IPS DF 19.7 (cell line): ENCODE results near the gene LAMC3.

Experiments used
- DNase-seq: peaks from one replicate; pipeline ENCODE4 v3.0.0-alpha.2; 2013; ENCODE audit warnings: low read depth, low spot score

Gene LAMC3

GRCh38 chr9:131076347-131077195 is 67.6 kb downstream of the LAMC3 start:
- no peak for DNase-seq

GRCh38 chr9:131078427-131079366 is 69.7 kb downstream of the LAMC3 start:
- no peak for DNase-seq

GRCh38 chr9:131080589-131080988 is 71.6 kb downstream of the LAMC3 start:
- no peak for DNase-seq

- DNase-seq, result no peak
Measured at GRCh38 chr9:131081868-131082267, 72.9 kb downstream of the LAMC3 start.

DNA sequence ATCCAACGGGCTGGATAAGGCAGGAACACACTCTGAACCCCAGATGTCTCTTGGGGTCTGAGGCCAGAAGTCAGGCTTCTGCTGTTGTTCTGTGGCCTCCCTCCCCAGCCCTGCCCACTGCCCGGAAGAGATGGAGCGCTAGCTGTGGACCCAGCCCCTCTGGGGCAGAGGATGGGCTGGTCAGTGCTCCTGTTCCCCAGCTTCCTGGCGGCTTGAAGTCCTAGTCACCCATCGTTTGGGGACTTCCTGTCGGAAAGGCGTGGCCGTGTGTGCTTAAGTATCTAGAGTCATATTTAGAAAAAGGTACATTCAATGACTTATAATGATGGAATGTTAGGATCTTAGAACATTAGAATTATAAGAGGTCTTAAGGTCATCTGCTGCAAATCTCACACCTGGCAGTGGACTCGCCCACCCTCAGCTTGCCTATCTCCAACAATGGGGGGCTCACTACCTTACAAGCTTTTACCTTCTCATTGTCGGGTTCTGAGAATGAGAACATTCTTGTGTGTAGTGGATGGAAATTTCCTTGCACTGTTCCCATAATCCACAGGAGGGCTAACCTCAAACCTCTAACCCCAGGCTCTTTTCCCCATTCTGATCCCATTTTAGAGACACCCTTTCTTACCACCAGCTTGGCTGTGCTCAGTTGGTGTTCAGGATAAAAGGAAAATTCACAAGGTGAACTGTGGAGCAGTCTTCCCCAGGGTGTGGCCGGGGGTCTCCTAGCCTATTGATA is 74.0 kb downstream of the LAMC3 start:
- no peak for DNase-seq

DNA sequence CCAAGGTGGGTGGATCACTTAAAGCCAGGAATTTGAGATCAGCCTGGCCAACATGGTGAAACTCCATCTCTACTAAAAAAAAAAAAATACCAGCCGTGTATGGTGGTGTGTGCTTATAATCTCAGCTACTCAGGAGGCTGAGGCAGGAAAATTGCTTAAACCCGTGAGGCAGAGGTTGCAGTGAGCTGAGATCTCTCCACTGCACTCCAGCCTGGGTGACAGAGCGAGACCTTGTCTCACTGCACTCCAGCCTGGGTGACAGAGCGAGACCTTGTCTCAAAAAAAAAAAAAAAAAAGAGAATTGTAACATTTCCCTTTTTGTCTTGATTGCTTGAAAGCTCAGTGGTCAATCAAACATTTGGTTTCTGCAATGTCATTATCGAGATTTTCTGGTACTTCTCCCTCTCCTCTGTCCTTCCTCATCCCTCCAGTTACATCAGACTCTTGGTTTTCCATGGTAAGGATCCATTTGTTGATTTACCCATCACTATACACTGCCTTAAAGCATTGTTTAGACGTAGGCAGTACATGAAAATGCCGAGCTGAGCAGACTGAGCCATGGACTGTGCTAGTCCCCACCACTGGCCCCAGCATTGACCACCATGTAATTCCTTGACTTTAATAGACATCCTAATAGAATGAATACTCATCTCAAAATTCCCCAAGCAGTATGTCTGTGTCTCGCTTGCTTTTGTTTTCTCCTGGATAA is 75.8 kb downstream of the LAMC3 start:
- no peak for DNase-seq

- DNase-seq, result no peak
Measured at GRCh38 chr9:131085370-131086122, 76.6 kb downstream of the LAMC3 start.

GRCh38 chr9:131087354-131087893 is 78.5 kb downstream of the LAMC3 start:
- DNase-seq, result no peak

DNA sequence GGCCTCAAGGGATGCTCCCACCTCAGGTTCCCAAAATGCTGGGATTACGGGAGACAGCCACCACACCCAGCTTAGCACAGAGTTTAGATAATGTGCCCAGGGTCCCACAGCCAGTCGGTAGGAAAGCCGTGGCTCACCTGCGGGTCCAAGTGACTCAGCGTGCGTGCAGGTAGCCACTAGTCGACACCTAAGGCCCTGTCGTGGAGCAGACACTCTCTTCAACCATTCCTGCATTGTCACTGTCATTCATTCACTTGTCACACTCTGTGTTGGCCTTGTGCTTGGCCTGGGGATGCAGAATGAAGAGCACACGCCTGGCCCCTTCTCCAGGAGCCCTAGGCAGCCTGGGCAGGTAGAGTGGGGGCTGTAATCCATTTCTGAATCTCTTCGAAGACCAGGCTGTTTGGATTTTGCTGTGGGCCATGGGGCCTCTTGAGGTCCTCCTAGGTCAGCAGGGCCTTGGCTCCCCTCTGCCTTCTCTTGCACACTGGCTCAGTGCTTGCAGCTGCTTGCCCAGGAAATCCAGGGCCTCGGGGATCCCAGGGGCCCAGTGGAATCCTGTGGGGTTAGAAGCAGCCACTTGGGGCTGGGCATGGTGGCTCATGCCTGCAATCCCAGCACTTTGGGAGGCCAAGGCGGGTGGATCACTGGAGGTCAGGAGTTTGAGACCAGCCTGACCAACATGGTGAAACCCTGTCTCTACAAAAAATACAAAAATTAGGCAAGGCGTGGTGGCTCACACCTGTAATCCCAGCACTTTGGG is 81.2 kb downstream of the LAMC3 start:
- DNase-seq, result no peak

DNA sequence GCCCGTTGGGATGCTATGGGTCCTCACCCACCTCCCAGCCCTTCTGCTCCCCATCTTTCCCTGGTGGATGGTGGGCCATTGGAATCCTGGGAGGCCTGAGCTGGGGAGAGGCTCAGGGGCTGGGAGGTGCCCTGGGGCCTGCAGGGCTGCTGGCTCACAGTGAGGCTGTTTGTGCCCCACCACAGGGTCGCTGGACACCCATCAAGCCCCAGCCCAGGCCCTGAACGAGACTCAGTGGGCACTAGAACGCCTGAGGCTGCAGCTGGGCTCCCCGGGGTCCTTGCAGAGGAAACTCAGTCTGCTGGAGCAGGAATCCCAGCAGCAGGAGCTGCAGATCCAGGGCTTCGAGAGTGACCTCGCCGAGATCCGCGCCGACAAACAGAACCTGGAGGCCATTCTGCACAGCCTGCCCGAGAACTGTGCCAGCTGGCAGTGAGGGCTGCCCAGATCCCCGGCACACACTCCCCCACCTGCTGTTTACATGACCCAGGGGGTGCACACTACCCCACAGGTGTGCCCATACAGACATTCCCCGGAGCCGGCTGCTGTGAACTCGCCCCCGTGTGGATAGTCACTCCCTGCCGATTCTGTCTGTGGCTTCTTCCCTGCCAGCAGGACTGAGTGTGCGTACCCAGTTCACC is 82.5 kb downstream of the LAMC3 start:
- DNase-seq, result no peak

DNA sequence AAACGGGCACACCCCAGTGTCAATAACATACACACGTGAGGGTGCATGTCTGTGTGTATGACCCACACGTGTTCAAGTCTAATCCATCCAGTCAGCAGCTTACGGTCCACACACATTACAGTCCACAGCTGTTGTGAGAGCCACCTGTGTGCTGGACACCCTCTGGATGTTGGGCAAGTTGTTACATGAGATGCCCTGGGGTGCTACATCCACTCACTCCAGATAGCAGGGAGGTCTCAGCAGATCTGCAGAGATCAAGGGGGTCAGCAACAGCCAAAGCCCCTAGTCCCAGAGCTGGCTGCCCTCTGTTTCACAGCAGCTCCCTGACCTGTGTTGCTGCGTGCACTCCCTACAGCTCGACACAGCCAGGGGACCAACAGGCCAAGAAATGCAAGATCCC is 83.1 kb downstream of the LAMC3 start:
- DNase-seq, result no peak

- DNase-seq, result no peak
Measured at GRCh38 chr9:131092548-131093440, 83.8 kb downstream of the LAMC3 start.

GRCh38 chr9:131094015-131094414 is 85.0 kb downstream of the LAMC3 start:
- DNase-seq, result no peak

DNA sequence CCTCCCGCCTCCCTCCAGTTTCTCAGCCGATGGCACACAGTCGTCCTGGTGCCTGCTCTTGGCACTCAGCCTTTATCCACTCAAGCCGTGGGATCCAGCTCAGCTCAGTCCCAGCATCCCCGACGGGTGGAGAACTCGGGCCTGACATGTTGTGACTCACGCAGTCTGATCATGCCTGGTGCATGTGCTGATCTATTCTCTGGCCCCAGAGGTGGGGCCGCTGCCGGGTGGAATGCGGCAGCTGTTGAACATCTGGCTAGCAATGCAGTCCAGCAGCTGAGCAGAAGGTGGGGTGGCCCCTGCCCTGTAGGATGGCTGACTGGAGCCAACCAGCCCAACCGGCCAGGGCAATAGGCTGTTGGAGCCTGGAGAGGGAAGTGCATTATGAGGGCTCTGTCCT is 85.6 kb downstream of the LAMC3 start:
- DNase-seq, result no peak

DNA sequence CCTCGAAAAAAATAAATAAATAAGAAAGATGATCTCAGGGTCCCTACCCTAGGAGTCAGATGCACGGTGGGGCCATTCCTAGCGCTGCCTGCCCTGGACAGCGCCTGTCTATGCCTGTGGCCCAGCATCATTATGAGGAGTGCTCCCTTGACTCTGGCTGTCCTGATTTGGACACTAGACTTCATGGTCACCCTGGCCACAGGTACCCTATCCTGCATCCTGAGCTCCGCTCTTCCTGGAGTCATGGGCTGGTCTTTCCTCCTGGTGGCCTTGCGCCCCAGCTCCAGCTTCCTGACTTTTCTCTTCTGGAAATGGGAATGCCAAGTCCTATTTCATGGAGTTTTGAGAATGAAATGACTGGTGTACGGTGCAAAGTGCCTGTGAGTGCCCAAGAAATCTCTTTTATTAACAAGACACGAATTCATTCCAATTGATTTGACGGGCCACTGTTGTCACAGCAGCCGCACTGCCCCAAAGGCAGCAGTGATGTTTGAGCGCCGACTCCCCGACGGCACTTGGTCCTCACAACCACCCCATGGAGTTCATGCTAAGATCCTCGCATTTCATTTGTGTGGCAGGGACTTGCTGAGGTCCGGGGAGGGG is 86.8 kb downstream of the LAMC3 start:
- DNase-seq, result no peak

- no peak for DNase-seq
Measured at GRCh38 chr9:131096269-131097125, 87.5 kb downstream of the LAMC3 start, which contains the start of gene AIF1L. AIF1L (plus strand) TSS chr9:131096531; CDS start chr9:131096630, 99 bp downstream.
